Stomach (tissue), 9 donors: ENCODE results near the gene PPIL6. TPM values are rescaled to one million over a fixed set of nuclear protein-coding genes. Genes with fewer than 3 reads are reported as not detected.

Source experiments
- DNase-seq, 2 donors: peaks; one replicate each; pipeline versions ENCODE4 v3.0.0 to v3.0.0-alpha.2; 2013 to 2019
- H3K27ac ChIP-seq, 5 donors: fragments of 200-600 bp in 4 of 5; sonication (generic) in 4 of 5; one replicate each; pipeline ENCODE4 v1.5.1; 2013 to 2019; ENCODE audit warnings: mild to moderate bottlenecking in 1 of 5, moderate library complexity in 1 of 5
- H3K27me3 ChIP-seq, 3 donors: fragments of 200-600 bp; sonication (generic); one replicate each; pipeline ENCODE4 v1.5.1; 2017 to 2019; ENCODE audit warnings: mixed run types in 1 of 3
- H3K36me3 ChIP-seq, 4 donors: fragments of 200-600 bp; sonication (generic); 1 replicate in 3 of 4; 2 replicates in 1 of 4; pipeline ENCODE4 v1.5.1; 2016 to 2019
- H3K4me1 ChIP-seq, 4 donors: fragments of 200-600 bp; sonication (generic); one replicate each; pipeline ENCODE4 v1.5.1; 2016 to 2019
- H3K4me3 ChIP-seq, 4 donors: fragments of 200-600 bp; sonication (generic) in 3 of 4; one replicate each; pipeline ENCODE4 v1.5.1; 2016 to 2019; ENCODE audit warnings: mild to moderate bottlenecking in 1 of 4
- H3K9me3 ChIP-seq, 4 donors: fragments of 200-600 bp; sonication (generic); one replicate each; pipeline ENCODE4 v1.5.1; 2016 to 2019
- CTCF ChIP-seq, 7 experiments: fragments of 450-650 bp in 4 of 7; fragments of 200-600 bp in 3 of 7; sonication (generic) in 3 of 7; IDR thresholded peaks; one replicate each; pipeline ENCODE4 v1.5.1; 2016 to 2019; ENCODE audit warnings: antibody characterized with exemption in 7 of 7, control low read depth in 2 of 7, mild to moderate bottlenecking in 1 of 7
- EP300 ChIP-seq: sonication (generic); formaldehyde crosslinking; IDR thresholded peaks from one replicate; pipeline ENCODE4 v1.6.1; 2017; ENCODE audit warnings: antibody characterized with exemption
- POLR2A ChIP-seq, 4 donors: fragments of 450-650 bp; IDR thresholded peaks; one replicate each; pipeline ENCODE4 v1.6.1; 2016; ENCODE audit warnings: antibody characterized with exemption in 4 of 4, control low read depth in 2 of 4, mild to moderate bottlenecking in 1 of 4, moderate library complexity in 1 of 4
- POLR2AphosphoS5 ChIP-seq, 3 donors: sonication (generic); formaldehyde crosslinking; IDR thresholded peaks; one replicate each; pipeline ENCODE4 v1.6.1; 2016; ENCODE audit warnings: antibody characterized with exemption in 3 of 3
- WGBS, 5 donors: extraction: QIAGEN DNeasy Blood & Tissue Kit in 3 of 5; methylation state at CpG; one replicate each; pipeline versions ENCODE4 v1.1.5 to v1.1.7; 2013 to 2018; 5-methylcytosine and 5-hydroxymethylcytosine counted together
- intact Hi-C: fragments of 100-400 bp; cut with DNase I; formaldehyde crosslinking; loops from one replicate; pipeline ENCODE4 v1.15.1; 2023; ENCODE audit warnings: low total_unique reads
- polyA plus RNA-seq, 3 donors: library from polyadenylated mRNA; stranded (reverse); fragments of 200-250 nt; gene quantifications; one replicate each; pipeline ENCODE4 v1.2.3, GENCODE V29; 2013
- total RNA-seq, 5 donors: library from RNA; depleted of rRNA; stranded (reverse); fragments of >200 nt; gene quantifications; one replicate each; pipeline versions ENCODE4 v1.1.0 to v1.2.3, GENCODE V29; 2014 to 2016
- donor health status: healthy with polysubstance abuse.
- donor health status: Bipolar disorder and iron deficiency.
- donor health status: healthy.

The PPIL6 gene
- total and polyA plus RNA-seq, 8 donors = 1.0 to 8.6 (median 3.0) TPM; not detected in 2

- Histone ChIP-seq H3K4me3 (no peak overlapping the region), H3K27ac (no peak overlapping the region), H3K27me3 (no peaks in the 10 kb centered on the region), H3K9me3 (no peaks in the 10 kb centered on the region), H3K4me1 (peaks cover 17 to 33% (median 21%) of the 10 kb centered on the region in 4 donors), H3K36me3 (peaks cover 19 to 46% (median 26%) of the 10 kb centered on the region in 4 donors)
- TF ChIP-seq POLR2A (IDR thresholded peaks at IDR 0.05) = no peak
- intact Hi-C loops = no loop called here
- no peak for DNase-seq
- WGBS, 5 donors = 93 to 100% (median 95%) methylated on average over 6 to 7 of the region's 7 CpGs
Measured at GRCh38 chr6:109451376-109451775, 10.9 kb upstream of the PPIL6 start.

GRCh38 chr6:109450801-109451200 is 10.4 kb upstream of the PPIL6 start:
- no peaks in the 10 kb centered on the region for H3K9me3 ChIP-seq
- H3K36me3 ChIP-seq = peaks cover 24 to 51% (median 31%) of the 10 kb centered on the region in 4 donors
- no peak overlapping the region for H3K4me3 ChIP-seq
- no peak for DNase-seq
- H3K27me3 ChIP-seq = no peaks in the 10 kb centered on the region
- H3K27ac ChIP-seq = no peak overlapping the region
- intact Hi-C loops = no loop called here
- WGBS, 5 donors = 72 to 85% (median 75%) methylated on average over 3 of the region's 3 CpGs
- peaks cover 12 to 28% (median 16%) of the 10 kb centered on the region in 4 donors for H3K4me1 ChIP-seq
- no peak for TF ChIP-seq POLR2AphosphoS5 (IDR thresholded peaks at IDR 0.05)
- no peak for TF ChIP-seq EP300
- no peak for TF ChIP-seq POLR2A (IDR thresholded peaks at IDR 0.05)
- TF ChIP-seq CTCF (IDR thresholded peaks at IDR 0.05) = no peak

GRCh38 chr6:109449795-109450673 is 9.6 kb upstream of the PPIL6 start:
- Histone ChIP-seq H3K9me3 (no peaks in the 10 kb centered on the region), H3K4me3 (no peak overlapping the region), H3K4me1 (peaks cover 9 to 25% (median 14%) of the 10 kb centered on the region in 4 donors), H3K27ac (no peak overlapping the region), H3K27me3 (no peaks in the 10 kb centered on the region), H3K36me3 (peaks cover 32 to 59% (median 39%) of the 10 kb centered on the region in 4 donors)
- intact Hi-C loops = no loop called here
- TF ChIP-seq POLR2AphosphoS5 (IDR thresholded peaks at IDR 0.05) (no peak), CTCF (IDR thresholded peaks at IDR 0.05) (no peak), EP300 (no peak), POLR2A (IDR thresholded peaks at IDR 0.05) (no peak)
- WGBS, 5 donors = 77 to 84% (median 79%) methylated on average over 9 to 16 of the region's 16 CpGs
- DNase-seq = peak in 1 of 2 donors; percentile 44

GRCh38 chr6:109449064-109449794 is 8.8 kb upstream of the PPIL6 start:
- no peak for TF ChIP-seq CTCF (IDR thresholded peaks at IDR 0.05)
- TF ChIP-seq POLR2A (IDR thresholded peaks at IDR 0.05) = no peak
- TF ChIP-seq POLR2AphosphoS5 (IDR thresholded peaks at IDR 0.05) = no peak
- TF ChIP-seq EP300 = no peak
- Histone ChIP-seq H3K4me3 (no peak overlapping the region), H3K9me3 (no peaks in the 10 kb centered on the region), H3K27me3 (no peaks in the 10 kb centered on the region), H3K4me1 (peaks cover 1 to 17% (median 6%) of the 10 kb centered on the region in 4 donors), H3K27ac (no peak overlapping the region), H3K36me3 (peaks cover 40 to 67% (median 47%) of the 10 kb centered on the region in 4 donors)
- 81 to 86% (median 86%) methylated on average over 18 to 19 of the region's 19 CpGs for whole genome bisulfite sequencing, 5 donors
- intact Hi-C loops = no loop called here
- peak in 1 of 2 donors; percentile 24 for DNase-seq
